ENCODE data around the gene TECPR2.

The TECPR2 gene

GRCh38 chr14:102373110-102373509, 10.4 kb downstream of the TECPR2 start:
- no peak for DNase-seq (ENCODE audit: low read depth in 1 of 2, low spot score in 1 of 2)
- Histone ChIP-seq H3K27me3 (ENCODE audit: insufficient read depth, poor library complexity, severe bottlenecking) (no peaks in the 10 kb centered on the region), H3K27ac (replicated peaks) (no peak overlapping the region), H3K4me3 (replicated peaks; ENCODE audit: insufficient read depth, low read length) (no peak overlapping the region)
- TF ChIP-seq GABPA (IDR thresholded peaks at IDR 0.05; ENCODE audit: low read depth), result no peak
- no peak for TF ChIP-seq SPI1 (IDR thresholded peaks at IDR 0.05; ENCODE audit: borderline replicate concordance, low read depth)
- TF ChIP-seq POLR2AphosphoS5 (IDR thresholded peaks at IDR 0.05; ENCODE audit: low read depth), result no peak
- TF ChIP-seq CTCF (IDR thresholded peaks at IDR 0.05; ENCODE audit: insufficient read depth, low read length), result no peak
- TF ChIP-seq REST (IDR thresholded peaks at IDR 0.05; ENCODE audit: insufficient replicate concordance, low read depth), result no peak

- no peaks in the 10 kb centered on the region for H3K27me3 ChIP-seq (ENCODE audit: insufficient read depth, poor library complexity, severe bottlenecking)
- H3K4me3 ChIP-seq (replicated peaks; ENCODE audit: insufficient read depth, low read length), result no peak overlapping the region
- DNase-seq (ENCODE audit: low read depth in 1 of 2, low spot score in 1 of 2), result no peak
- H3K27ac ChIP-seq (replicated peaks), result no peak overlapping the region
- TF ChIP-seq POLR2AphosphoS5 (IDR thresholded peaks at IDR 0.05; ENCODE audit: low read depth) (no peak), GABPA (IDR thresholded peaks at IDR 0.05; ENCODE audit: low read depth) (no peak), CTCF (IDR thresholded peaks at IDR 0.05; ENCODE audit: insufficient read depth, low read length) (no peak), SPI1 (IDR thresholded peaks at IDR 0.05; ENCODE audit: borderline replicate concordance, low read depth) (no peak), REST (IDR thresholded peaks at IDR 0.05; ENCODE audit: insufficient replicate concordance, low read depth) (no peak)
Measured at GRCh38 chr14:102374264-102374663, 11.5 kb downstream of the TECPR2 start.

GRCh38 chr14:102375119-102375518, 12.4 kb downstream of the TECPR2 start:
- Histone ChIP-seq H3K27me3 (ENCODE audit: insufficient read depth, poor library complexity, severe bottlenecking) (no peaks in the 10 kb centered on the region), H3K4me3 (replicated peaks; ENCODE audit: insufficient read depth, low read length) (no peak overlapping the region), H3K27ac (replicated peaks) (no peak overlapping the region)
- TF ChIP-seq REST (IDR thresholded peaks at IDR 0.05; ENCODE audit: insufficient replicate concordance, low read depth) (no peak), SPI1 (IDR thresholded peaks at IDR 0.05; ENCODE audit: borderline replicate concordance, low read depth) (no peak), POLR2AphosphoS5 (IDR thresholded peaks at IDR 0.05; ENCODE audit: low read depth) (no peak), GABPA (IDR thresholded peaks at IDR 0.05; ENCODE audit: low read depth) (no peak), CTCF (IDR thresholded peaks at IDR 0.05; ENCODE audit: insufficient read depth, low read length) (no peak)
- DNase-seq (ENCODE audit: low read depth in 1 of 2, low spot score in 1 of 2), result no peak
